ENCODE measurements around the gene ANKRD10. TPM values are rescaled to one million over a fixed set of nuclear protein-coding genes. Genes with fewer than 3 reads are reported as not detected.

The ANKRD10 gene
- total and polyA plus RNA-seq, 10 of the 15 experiments (the other 5 are each of a cell fraction or from before 2014, with no cell fraction given), result 47.1 to 199 (median 97.2) TPM

DNA sequence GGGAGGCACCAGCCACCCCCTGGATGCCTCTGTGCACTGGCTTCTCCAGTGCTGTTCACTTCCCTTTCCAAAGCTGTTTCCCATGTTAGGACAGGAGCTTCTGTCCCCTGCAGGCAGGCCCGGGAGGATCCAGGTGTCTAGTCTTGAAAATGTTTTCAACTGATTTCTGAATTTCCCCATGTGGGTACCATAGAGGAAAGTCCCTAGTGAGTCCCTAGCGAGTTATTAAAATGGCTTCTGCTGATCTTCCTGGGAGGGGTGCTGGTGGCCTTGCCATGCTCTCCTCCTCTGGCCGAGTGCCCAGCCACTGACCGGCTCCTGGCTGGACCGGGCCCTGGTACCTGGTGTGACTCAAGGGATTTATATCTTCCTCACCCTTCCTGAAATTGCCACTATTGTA is 5.2 kb upstream of the ANKRD10 start (continued):
- TF ChIP-seq, protein P1, sequence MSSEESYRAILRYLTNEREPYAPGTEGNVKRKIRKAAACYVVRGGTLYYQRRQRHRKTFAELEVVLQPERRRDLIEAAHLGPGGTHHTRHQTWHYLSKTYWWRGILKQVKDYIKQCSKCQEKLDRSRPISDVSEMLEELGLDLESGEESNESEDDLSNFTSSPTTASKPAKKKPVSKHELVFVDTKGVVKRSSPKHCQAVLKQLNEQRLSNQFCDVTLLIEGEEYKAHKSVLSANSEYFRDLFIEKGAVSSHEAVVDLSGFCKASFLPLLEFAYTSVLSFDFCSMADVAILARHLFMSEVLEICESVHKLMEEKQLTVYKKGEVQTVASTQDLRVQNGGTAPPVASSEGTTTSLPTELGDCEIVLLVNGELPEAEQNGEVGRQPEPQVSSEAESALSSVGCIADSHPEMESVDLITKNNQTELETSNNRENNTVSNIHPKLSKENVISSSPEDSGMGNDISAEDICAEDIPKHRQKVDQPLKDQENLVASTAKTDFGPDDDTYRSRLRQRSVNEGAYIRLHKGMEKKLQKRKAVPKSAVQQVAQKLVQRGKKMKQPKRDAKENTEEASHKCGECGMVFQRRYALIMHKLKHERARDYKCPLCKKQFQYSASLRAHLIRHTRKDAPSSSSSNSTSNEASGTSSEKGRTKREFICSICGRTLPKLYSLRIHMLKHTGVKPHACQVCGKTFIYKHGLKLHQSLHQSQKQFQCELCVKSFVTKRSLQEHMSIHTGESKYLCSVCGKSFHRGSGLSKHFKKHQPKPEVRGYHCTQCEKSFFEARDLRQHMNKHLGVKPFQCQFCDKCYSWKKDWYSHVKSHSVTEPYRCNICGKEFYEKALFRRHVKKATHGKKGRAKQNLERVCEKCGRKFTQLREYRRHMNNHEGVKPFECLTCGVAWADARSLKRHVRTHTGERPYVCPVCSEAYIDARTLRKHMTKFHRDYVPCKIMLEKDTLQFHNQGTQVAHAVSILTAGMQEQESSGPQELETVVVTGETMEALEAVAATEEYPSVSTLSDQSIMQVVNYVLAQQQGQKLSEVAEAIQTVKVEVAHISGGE (CRISPR knock-in tag; IDR thresholded peaks at IDR 0.05), result no peak
- TF ChIP-seq NR2C1 (IDR thresholded peaks at IDR 0.05) (no peak), RBBP5 (conservative IDR thresholded peaks at IDR 0.05) (no peak), NFXL1 (IDR thresholded peaks at IDR 0.05; ENCODE audit: borderline replicate concordance) (no peak), ZNF24 (IDR thresholded peaks at IDR 0.05) (no peak), MEF2B (IDR thresholded peaks at IDR 0.05; ENCODE audit: partially characterized antibody, poor library complexity, severe bottlenecking) (peak; percentile 65), EP300 (IDR thresholded peaks at IDR 0.05; ENCODE audit: borderline replicate concordance in 1 of 2, control insufficient read depth in 1 of 2, low read depth in 2 of 2, low read length in 2 of 2) (peak in 1 of 2 experiments; percentile 40; a peak in 1 of 4 replicates), CEBPB (IDR thresholded peaks at IDR 0.05; ENCODE audit: borderline replicate concordance in 1 of 2, low read depth in 2 of 2, low read length in 2 of 2) (no peak), ZNF384 (IDR thresholded peaks at IDR 0.05; ENCODE audit: borderline replicate concordance, low read depth, low read length) (no peak), SUPT20H (IDR thresholded peaks at IDR 0.05; ENCODE audit: borderline replicate concordance, control insufficient read depth, low read depth, low read length) (no peak), SMAD1 (IDR thresholded peaks at IDR 0.05; ENCODE audit: low read depth, partially characterized antibody) (no peak), HDAC2 (IDR thresholded peaks at IDR 0.05) (no peak), ZNF207 (IDR thresholded peaks at IDR 0.05; ENCODE audit: borderline replicate concordance) (no peak)
- TF ChIP-seq, protein P2, sequence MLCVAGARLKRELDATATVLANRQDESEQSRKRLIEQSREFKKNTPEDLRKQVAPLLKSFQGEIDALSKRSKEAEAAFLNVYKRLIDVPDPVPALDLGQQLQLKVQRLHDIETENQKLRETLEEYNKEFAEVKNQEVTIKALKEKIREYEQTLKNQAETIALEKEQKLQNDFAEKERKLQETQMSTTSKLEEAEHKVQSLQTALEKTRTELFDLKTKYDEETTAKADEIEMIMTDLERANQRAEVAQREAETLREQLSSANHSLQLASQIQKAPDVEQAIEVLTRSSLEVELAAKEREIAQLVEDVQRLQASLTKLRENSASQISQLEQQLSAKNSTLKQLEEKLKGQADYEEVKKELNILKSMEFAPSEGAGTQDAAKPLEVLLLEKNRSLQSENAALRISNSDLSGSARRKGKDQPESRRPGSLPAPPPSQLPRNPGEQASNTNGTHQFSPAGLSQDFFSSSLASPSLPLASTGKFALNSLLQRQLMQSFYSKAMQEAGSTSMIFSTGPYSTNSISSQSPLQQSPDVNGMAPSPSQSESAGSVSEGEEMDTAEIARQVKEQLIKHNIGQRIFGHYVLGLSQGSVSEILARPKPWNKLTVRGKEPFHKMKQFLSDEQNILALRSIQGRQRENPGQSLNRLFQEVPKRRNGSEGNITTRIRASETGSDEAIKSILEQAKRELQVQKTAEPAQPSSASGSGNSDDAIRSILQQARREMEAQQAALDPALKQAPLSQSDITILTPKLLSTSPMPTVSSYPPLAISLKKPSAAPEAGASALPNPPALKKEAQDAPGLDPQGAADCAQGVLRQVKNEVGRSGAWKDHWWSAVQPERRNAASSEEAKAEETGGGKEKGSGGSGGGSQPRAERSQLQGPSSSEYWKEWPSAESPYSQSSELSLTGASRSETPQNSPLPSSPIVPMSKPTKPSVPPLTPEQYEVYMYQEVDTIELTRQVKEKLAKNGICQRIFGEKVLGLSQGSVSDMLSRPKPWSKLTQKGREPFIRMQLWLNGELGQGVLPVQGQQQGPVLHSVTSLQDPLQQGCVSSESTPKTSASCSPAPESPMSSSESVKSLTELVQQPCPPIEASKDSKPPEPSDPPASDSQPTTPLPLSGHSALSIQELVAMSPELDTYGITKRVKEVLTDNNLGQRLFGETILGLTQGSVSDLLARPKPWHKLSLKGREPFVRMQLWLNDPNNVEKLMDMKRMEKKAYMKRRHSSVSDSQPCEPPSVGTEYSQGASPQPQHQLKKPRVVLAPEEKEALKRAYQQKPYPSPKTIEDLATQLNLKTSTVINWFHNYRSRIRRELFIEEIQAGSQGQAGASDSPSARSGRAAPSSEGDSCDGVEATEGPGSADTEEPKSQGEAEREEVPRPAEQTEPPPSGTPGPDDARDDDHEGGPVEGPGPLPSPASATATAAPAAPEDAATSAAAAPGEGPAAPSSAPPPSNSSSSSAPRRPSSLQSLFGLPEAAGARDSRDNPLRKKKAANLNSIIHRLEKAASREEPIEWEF (IDR thresholded peaks at IDR 0.05; ENCODE audit: insufficient replicate concordance, low read depth, low read length), result no peak
- TF ChIP-seq, protein P3, sequence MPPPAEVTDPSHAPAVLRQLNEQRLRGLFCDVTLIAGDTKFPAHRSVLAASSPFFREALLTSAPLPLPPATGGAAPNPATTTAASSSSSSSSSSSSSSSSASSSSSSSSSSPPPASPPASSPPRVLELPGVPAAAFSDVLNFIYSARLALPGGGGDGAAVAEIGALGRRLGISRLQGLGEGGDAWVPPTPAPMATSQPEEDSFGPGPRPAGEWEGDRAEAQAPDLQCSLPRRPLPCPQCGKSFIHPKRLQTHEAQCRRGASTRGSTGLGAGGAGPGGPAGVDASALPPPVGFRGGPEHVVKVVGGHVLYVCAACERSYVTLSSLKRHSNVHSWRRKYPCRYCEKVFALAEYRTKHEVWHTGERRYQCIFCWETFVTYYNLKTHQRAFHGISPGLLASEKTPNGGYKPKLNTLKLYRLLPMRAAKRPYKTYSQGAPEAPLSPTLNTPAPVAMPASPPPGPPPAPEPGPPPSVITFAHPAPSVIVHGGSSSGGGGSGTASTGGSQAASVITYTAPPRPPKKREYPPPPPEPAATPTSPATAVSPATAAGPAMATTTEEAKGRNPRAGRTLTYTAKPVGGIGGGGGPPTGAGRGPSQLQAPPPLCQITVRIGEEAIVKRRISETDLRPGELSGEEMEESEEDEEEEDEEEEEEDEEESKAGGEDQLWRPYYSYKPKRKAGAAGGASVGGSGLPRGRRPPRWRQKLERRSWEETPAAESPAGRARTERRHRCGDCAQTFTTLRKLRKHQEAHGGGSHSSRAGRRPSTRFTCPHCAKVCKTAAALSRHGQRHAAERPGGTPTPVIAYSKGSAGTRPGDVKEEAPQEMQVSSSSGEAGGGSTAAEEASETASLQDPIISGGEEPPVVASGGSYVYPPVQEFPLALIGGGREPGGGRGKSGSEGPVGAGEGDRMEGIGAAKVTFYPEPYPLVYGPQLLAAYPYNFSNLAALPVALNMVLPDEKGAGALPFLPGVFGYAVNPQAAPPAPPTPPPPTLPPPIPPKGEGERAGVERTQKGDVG (CRISPR knock-in tag; IDR thresholded peaks at IDR 0.05), result no peak
